AG09309 (cell line): ENCODE data around the gene MFAP3.

ENCODE experiments used
- DNase-seq: peaks from one replicate; pipeline ENCODE4 v3.0.0-alpha.2; 2010; ENCODE audit warnings: low read depth
- H3K4me3 ChIP-seq: 2 replicates; pipeline ENCODE4 v1.5.1; 2011; ENCODE audit warnings: mild to moderate bottlenecking, low read depth, low read length, moderate library complexity; ENCODE audit not compliant: control insufficient read depth
- CTCF ChIP-seq: IDR thresholded peaks from 2 replicates; pipeline ENCODE4 v1.5.1; 2011; ENCODE audit warnings: mild to moderate bottlenecking, low read depth, low read length, inconsistent platforms; ENCODE audit not compliant: insufficient read depth, control insufficient read depth; ENCODE audit errors: missing control alignments

Gene MFAP3

GRCh38 chr5:154086146-154086545, 47.4 kb downstream of the MFAP3 start:
- no peak for TF ChIP-seq CTCF
- no peak overlapping the region for H3K4me3 ChIP-seq
- no peak for DNase-seq

- no peak overlapping the region for H3K4me3 ChIP-seq
- DNase-seq, result no peak
- no peak for TF ChIP-seq CTCF
Measured at GRCh38 chr5:154086641-154087040, 47.9 kb downstream of the MFAP3 start.

GRCh38 chr5:154087260-154087659, 48.5 kb downstream of the MFAP3 start:
- DNase-seq, result no peak
- TF ChIP-seq CTCF, result no peak
- no peak overlapping the region for H3K4me3 ChIP-seq

GRCh38 chr5:154088801-154089200, 50.0 kb downstream of the MFAP3 start:
- H3K4me3 ChIP-seq, result no peak overlapping the region
- no peak for TF ChIP-seq CTCF
- no peak for DNase-seq

- TF ChIP-seq CTCF, result no peak
- no peak overlapping the region for H3K4me3 ChIP-seq
- DNase-seq, result no peak
Measured at GRCh38 chr5:154090656-154091055, 51.9 kb downstream of the MFAP3 start.

- no peak for DNase-seq
- H3K4me3 ChIP-seq, result no peak overlapping the region
- TF ChIP-seq CTCF, result no peak
Measured at GRCh38 chr5:154092356-154093141, 53.8 kb downstream of the MFAP3 start.
